GM21825 (cell line): ENCODE results near the gene IL4R.
A peak's percentile ranks its signal among the peaks of the same experiment; 100 is the strongest.
"Not testable (repeated sequence)": the region's sequence is repeated elsewhere in the genome, so short reads cannot be mapped to it uniquely, and the experiment has no call there.

Experiments used
- ATAC-seq: cut with Tn5 transposase; IDR thresholded peaks from one replicate; pipeline ENCODE4 v1.9.1; 2021; ENCODE audit warnings: mild to moderate bottlenecking, moderate library complexity; ENCODE audit not compliant: unreplicated experiment

The IL4R gene

GRCh38 chr16:27313422-27314160, at the start of gene IL4R:
Gene IL4R, plus strand, starts transcription at chr16:27313974. Its CDS starts 26,230 bp downstream, at chr16:27340204.
- ATAC-seq = peak; percentile 45

- ATAC-seq = no peak
These were observed 49.6 kb upstream of the IL4R start for GRCh38 chr16:27264151-27264550.

- no peak for ATAC-seq
These were observed 47.8 kb upstream of the IL4R start for GRCh38 chr16:27265982-27266381.

DNA sequence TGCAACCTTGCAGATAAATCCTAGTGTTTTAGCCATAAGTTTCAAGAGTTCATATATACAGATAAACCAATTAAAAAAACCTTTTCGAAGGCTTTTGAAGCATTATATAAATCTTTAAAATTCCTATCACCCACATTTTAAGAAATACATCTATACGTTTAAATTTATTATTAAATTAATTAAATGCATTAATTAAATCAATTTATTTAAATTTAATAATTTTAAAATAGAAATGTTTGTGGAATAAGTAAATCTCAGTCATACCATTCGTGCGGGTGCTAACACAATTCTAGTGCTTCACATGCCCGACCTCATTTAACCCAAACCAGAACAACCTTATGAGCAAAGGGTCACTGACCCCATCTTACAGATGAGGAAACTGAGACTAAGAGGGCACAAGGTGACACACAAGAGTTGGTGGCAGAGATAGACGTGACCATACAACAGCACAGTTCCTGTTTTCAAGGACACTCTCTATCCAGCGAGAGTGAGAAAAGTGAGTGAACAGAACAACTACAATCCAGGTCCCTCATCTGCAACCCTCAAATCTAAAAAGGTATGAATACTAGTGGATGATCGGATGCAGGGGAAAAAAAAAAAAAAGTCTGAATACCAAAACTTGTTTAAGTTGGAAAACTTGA, 46.6 kb upstream of the IL4R start:
- no peak for ATAC-seq

- ATAC-seq = peak; percentile 90
These were observed 45.1 kb upstream of the IL4R start, which contains the start of gene NSMCE1 for GRCh38 chr16:27268376-27269299. Gene NSMCE1, minus strand, starts transcription at chr16:27268772. Its CDS starts 11,202 bp downstream, at chr16:27257570.

DNA sequence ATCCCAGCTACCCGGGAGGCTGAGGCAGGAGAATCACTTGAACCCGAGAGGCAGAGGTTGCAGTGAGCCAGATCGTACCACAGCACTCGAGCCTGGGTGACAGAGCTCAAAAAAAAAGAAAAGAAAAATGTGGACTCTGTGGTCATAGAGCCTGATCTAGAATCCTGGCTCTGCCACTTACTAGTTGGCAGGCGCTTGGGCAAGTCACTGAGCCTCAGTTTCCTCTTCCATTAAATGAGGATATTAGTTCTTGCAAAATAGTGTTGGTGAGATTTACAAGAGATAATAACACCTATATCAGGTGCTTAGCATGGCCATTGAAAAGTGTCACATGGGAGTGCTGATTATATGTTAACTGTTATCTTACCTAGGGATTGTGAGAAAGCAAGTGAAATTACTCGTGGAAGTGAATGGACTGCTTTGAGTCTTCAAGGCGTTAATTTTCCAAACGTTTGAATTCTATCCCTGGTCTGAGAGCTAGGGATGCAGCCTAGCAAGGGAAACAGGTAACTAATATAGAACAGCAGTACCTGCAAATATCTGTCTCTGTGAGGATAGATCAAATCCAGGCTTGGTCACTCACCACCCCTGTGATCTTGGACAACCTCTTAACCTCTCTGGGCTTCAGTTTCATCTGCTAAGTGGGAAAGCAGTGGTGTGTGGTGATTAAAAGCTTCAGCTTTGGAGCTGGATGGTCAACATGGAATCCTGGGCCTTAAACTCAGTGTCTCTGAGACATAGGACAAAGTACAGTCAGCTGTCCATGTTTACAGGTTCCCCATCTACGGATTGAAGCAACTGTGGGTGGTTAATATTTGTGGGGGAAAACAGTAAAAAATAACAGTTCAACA, 44.2 kb upstream of the IL4R start:
- no peak for ATAC-seq

DNA sequence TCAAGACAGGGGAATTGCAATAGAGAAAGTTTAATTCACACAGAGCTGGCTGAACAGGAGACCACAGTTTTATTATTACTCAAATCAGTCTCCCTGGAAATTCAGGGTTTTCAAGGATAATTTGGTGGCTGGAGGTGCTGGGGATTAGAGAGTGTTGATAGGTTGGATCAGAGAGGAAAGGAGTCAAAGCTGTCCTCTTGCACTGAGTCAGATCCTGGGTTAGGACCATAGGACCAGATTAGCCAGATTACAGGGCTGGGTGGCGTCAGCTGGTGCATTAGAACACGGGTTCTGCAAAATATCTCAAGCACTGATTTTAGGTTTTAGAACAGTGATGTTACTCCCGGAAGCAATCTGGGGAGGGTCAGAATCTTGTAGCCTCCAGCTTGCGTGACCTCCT, 43.4 kb upstream of the IL4R start:
- ATAC-seq = no peak

GRCh38 chr16:27272076-27272475, 41.7 kb upstream of the IL4R start:
- ATAC-seq = no peak

GRCh38 chr16:27272697-27273096, 41.1 kb upstream of the IL4R start:
- ATAC-seq = not testable (repeated sequence)

- no peak for ATAC-seq
These were observed 40.5 kb upstream of the IL4R start for GRCh38 chr16:27273330-27273669.

GRCh38 chr16:27273670-27274423, 39.9 kb upstream of the IL4R start:
- ATAC-seq = no peak

- ATAC-seq = not testable (repeated sequence)
These were observed 39.3 kb upstream of the IL4R start for GRCh38 chr16:27274424-27274874.

GRCh38 chr16:27275394-27275793, 38.4 kb upstream of the IL4R start:
- ATAC-seq = no peak

DNA sequence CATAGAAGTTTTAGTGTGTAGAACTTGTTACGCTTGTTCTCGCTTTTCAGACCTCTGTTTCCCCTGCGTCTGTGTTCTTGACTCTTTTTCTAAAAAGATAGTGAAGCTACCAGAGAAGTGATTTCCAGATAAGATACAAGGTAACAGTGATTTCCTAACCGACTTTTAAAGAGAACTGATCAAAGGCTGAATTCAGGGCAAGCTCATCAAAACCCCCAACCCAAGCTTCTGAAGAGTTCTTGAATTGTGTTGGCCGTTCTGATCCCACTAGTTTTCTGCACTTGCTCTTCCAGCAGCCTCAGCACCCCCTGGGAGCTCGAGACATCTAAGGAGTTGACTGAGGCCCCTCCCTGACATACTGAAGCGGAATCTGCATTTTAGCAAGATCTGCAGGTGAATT, 32.5 kb upstream of the IL4R start:
- no peak for ATAC-seq

- no peak for ATAC-seq
These were observed 28.7 kb upstream of the IL4R start for GRCh38 chr16:27284865-27285675.

- ATAC-seq = no peak
These were observed 28.0 kb upstream of the IL4R start for GRCh38 chr16:27285676-27286196.

DNA sequence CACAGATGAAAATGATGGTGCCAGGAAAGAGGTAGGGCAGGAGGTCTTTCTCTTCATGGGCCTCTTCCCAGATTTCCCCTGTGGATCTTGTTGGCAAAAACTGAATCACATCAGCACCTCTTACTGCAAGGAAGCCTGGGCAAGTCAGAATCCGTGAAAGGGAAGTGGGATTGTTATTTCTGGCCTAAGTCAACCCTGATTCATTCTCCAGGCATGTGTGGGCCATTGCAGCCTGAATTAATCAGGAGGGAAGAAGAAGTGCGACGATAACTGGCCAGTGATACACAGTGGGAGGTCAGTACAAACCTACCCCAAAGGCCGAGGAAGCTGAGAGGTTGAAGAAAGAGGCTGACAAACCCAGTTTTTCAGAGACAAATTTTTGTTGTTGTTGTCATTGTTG, 27.3 kb upstream of the IL4R start:
- no peak for ATAC-seq

- ATAC-seq = no peak
These were observed 26.5 kb upstream of the IL4R start for GRCh38 chr16:27287051-27287811.
